B cell (primary cell): ENCODE data around the gene ZER1. TPM values are rescaled to one million over a fixed set of nuclear protein-coding genes. Genes with fewer than 3 reads are reported as not detected.

Source experiments
- ATAC-seq: fragments of 200-7000 bp; cut with Tn5 transposase; one replicate; pipeline ENCODE4 v1.10.0; 2021; ENCODE audit warnings: low read depth, mild to moderate bottlenecking, moderate number of reproducible peaks, moderate library complexity
- CTCF ChIA-PET: fragments of 350-600 bp; sonication (Branson Sonifier 250); formaldehyde crosslinking; loops from one replicate; lab custom pipeline; 2021; ENCODE audit warnings: antibody characterized with exemption, inconsistent platforms; lab: Charles Lee
- POLR2A ChIA-PET: fragments of 350-600 bp; sonication (Branson Sonifier 250); formaldehyde crosslinking; loops from one replicate; lab custom pipeline; 2021; ENCODE audit warnings: antibody characterized with exemption; lab: Charles Lee
- DNase-seq: peaks from one replicate; pipeline ENCODE4 v3.0.0; 2013
- H2AFZ ChIP-seq: 2 replicates; pipeline ENCODE4 v1.6.1; 2012; ENCODE audit warnings: mild to moderate bottlenecking, low read depth, low read length; ENCODE audit not compliant: insufficient read depth, poor library complexity, severe bottlenecking
- H3K27ac ChIP-seq, 2 donors: 1 replicate in 1 of 2; 2 replicates in 1 of 2; pipeline ENCODE4 v1.5.1; 2012 to 2013; ENCODE audit warnings: low read length in 2 of 2, mild to moderate bottlenecking in 2 of 2, moderate library complexity in 1 of 2
- H3K27me3 ChIP-seq, 4 experiments: fragments of 200-600 bp in 1 of 4; sonication (generic) in 1 of 4; replicated peaks in 1 of 4; 1 replicate in 2 of 4; 2 replicates in 2 of 4; pipeline versions ENCODE4 v1.6.1 to v1.7.0; 2013 to 2016; ENCODE audit warnings: low read length in 3 of 4, mild to moderate bottlenecking in 2 of 4, mixed read lengths in 1 of 4, moderate library complexity in 1 of 4; ENCODE audit not compliant: insufficient read depth in 4 of 4, control insufficient read depth in 3 of 4; ENCODE audit errors: control extremely low read depth in 1 of 4
- H3K36me3 ChIP-seq, 2 experiments: replicated peaks in 1 of 2; 1 replicate in 1 of 2; 2 replicates in 1 of 2; pipeline versions ENCODE4 v1.6.1 to v1.7.1; 2013; ENCODE audit warnings: low read length in 1 of 2; ENCODE audit not compliant: insufficient read depth in 2 of 2, control insufficient read depth in 1 of 2; ENCODE audit errors: control extremely low read depth in 1 of 2, extremely low read depth in 1 of 2
- H3K4me1 ChIP-seq, 2 donors: fragments of 200-600 bp in 1 of 2; sonication (generic) in 1 of 2; 1 replicate in 1 of 2; 2 replicates in 1 of 2; pipeline versions ENCODE4 v1.5.1 to v1.6.1; 2013 to 2017; ENCODE audit warnings: low read length in 2 of 2; ENCODE audit not compliant: control insufficient read depth in 2 of 2, insufficient read depth in 2 of 2
- H3K4me2 ChIP-seq: replicated peaks from 2 replicates; pipeline ENCODE3; 2012; ENCODE audit warnings: mild to moderate bottlenecking, low read depth, low read length; ENCODE audit not compliant: poor library complexity, severe bottlenecking
- H3K4me3 ChIP-seq, 5 experiments: fragments of 200-600 bp in 1 of 5; sonication (generic) in 1 of 5; 1 replicate in 3 of 5; 2 replicates in 2 of 5; pipeline versions ENCODE4 v1.5.1 to v1.7.0; 2011 to 2016; ENCODE audit warnings: low read length in 4 of 5, mild to moderate bottlenecking in 4 of 5, low read depth in 2 of 5, control low read depth in 1 of 5, moderate library complexity in 1 of 5; ENCODE audit not compliant: insufficient read depth in 1 of 5; ENCODE audit errors: control extremely low read depth in 1 of 5, extremely low read depth in 1 of 5
- H3K79me2 ChIP-seq: fragments of 200-600 bp; sonication (generic); one replicate; pipeline ENCODE4 v1.6.0; 2016; ENCODE audit warnings: low read length; ENCODE audit not compliant: control insufficient read depth, insufficient read depth
- H3K9ac ChIP-seq: fragments of 200-600 bp; sonication (generic); 2 replicates; pipeline ENCODE4 v1.6.1; 2017; ENCODE audit warnings: mild to moderate bottlenecking, low read length, moderate library complexity
- H3K9me3 ChIP-seq, 3 donors: one replicate each; pipeline versions ENCODE4 v1.6.1 to v1.7.1; 2013; ENCODE audit warnings: low read length in 2 of 3; ENCODE audit not compliant: control insufficient read depth in 2 of 3, insufficient read depth in 1 of 3; ENCODE audit errors: control extremely low read depth in 1 of 3
- H4K20me1 ChIP-seq: 2 replicates; pipeline ENCODE4 v1.6.0; 2012; ENCODE audit warnings: mild to moderate bottlenecking, low read length; ENCODE audit not compliant: insufficient read depth, control insufficient read depth, poor library complexity, severe bottlenecking
- H3K27ac Mint-ChIP-seq: one replicate; pipeline ENCODE4 v1.8.0; 2021; ENCODE audit warnings: mixed read lengths
- H3K27me3 Mint-ChIP-seq: one replicate; pipeline ENCODE4 v1.8.0; 2021; ENCODE audit warnings: mixed read lengths
- H3K4me1 Mint-ChIP-seq: one replicate; pipeline ENCODE4 v1.8.0; 2021; ENCODE audit warnings: mixed read lengths
- H3K4me3 Mint-ChIP-seq: one replicate; pipeline ENCODE4 v1.8.0; 2021; ENCODE audit warnings: mixed read lengths
- H3K9me3 Mint-ChIP-seq: one replicate; pipeline ENCODE4 v1.8.0; 2022; ENCODE audit warnings: mixed read lengths; ENCODE audit not compliant: insufficient read depth
- EZH2 ChIP-seq: IDR thresholded peaks from 2 replicates; pipeline ENCODE4 v1.6.1; 2012; ENCODE audit warnings: borderline replicate concordance, low read depth, mild to moderate bottlenecking, moderate library complexity, low read length; ENCODE audit not compliant: insufficient read depth, poor library complexity, severe bottlenecking
- WGBS: methylation state at CpG from one replicate; pipeline ENCODE4 v1.1.5; 2013; ENCODE audit warnings: missing lambda C conversion rate; ENCODE audit not compliant: insufficient coverage; 5-methylcytosine and 5-hydroxymethylcytosine counted together
- intact Hi-C: fragments of 100-400 bp; cut with micrococcal nuclease; formaldehyde crosslinking; loops from one replicate; pipeline ENCODE4 v1.10.0; 2022
- polyA plus RNA-seq: library from polyadenylated mRNA; depleted of rRNA; stranded (reverse); fragments of >200 nt; gene quantifications from 2 replicates; pipeline ENCODE4 v1.2.3, GENCODE V29; 2012
- total RNA-seq, 2 donors: library from RNA; stranded (reverse); fragments of 120-200 nt in 1 of 2; gene quantifications; 1 replicate in 1 of 2; 2 replicates in 1 of 2; pipeline versions ENCODE4 v1.2.3 to v1.2.4, GENCODE V29; 2013 to 2022
- TF ChIP-seq, protein P1 (sequence below): fragments of 200-600 bp; IDR thresholded peaks from one replicate; pipeline ENCODE4 v1.8.0; 2022; ENCODE audit warnings: antibody characterized with exemption, mild to moderate bottlenecking

ZER1 gene
- total and polyA plus RNA-seq, 2 donors (not counting 1 experiment from before 2014, with no cell fraction given): 26.9 to 42.2 TPM

DNA sequence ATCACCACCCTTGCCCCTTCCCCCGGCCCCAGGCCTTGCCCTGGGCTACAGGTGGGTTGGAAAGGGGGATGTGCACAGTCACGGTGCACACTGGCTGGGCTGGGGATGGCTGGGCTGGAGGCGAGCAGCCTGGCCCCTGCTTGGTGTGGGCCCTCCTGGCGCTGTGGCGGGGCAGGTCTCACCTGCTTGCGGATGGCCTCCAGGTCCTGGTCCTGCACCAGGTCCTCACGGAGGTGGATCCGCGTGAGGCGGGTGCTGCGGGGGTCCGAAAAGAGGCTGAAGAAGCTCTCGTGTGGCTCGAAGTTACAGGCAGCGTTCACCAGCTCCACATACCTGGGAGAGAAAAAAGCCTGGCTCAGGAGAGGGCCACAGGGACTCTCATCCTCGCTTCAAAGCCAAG lies 18.1 kb downstream of the ZER1 start:
- Histone ChIP-seq H3K4me1 (no peaks in the 10 kb centered on the region), H3K4me3 (no peak overlapping the region), H3K79me2 (no peaks in the 10 kb centered on the region), H3K9ac (no peak overlapping the region), H3K27ac (no peak overlapping the region), H3K27me3 (no peaks in the 10 kb centered on the region), H3K4me2 (no peak overlapping the region), H3K36me3 (peaks cover 0 to 41% of the 10 kb centered on the region in 2 experiments), H4K20me1 (no peaks in the 10 kb centered on the region), H3K9me3 (no peaks in the 10 kb centered on the region), H2AFZ (no peak overlapping the region)
- DNase-seq (no peak), ATAC-seq (no peak)
- ChIA-PET POLR2A (interaction anchor here (0.6 kb wide), 1 partner anchor 1051 kb away, joined by 4 read pairs; no protein-coding TSS in a partner anchor), CTCF (no interaction called here)
- 98% methylated on average over 13 of the region's 16 CpGs for WGBS
- intact Hi-C loops: no loop called here
- Mint-ChIP-seq H3K4me3 (no peak overlapping the region), H3K27ac (no peak overlapping the region), H3K4me1 (no peaks in the 10 kb centered on the region), H3K27me3 (no peaks in the 10 kb centered on the region), H3K9me3 (no peaks in the 10 kb centered on the region)
- TF ChIP-seq, protein P1, sequence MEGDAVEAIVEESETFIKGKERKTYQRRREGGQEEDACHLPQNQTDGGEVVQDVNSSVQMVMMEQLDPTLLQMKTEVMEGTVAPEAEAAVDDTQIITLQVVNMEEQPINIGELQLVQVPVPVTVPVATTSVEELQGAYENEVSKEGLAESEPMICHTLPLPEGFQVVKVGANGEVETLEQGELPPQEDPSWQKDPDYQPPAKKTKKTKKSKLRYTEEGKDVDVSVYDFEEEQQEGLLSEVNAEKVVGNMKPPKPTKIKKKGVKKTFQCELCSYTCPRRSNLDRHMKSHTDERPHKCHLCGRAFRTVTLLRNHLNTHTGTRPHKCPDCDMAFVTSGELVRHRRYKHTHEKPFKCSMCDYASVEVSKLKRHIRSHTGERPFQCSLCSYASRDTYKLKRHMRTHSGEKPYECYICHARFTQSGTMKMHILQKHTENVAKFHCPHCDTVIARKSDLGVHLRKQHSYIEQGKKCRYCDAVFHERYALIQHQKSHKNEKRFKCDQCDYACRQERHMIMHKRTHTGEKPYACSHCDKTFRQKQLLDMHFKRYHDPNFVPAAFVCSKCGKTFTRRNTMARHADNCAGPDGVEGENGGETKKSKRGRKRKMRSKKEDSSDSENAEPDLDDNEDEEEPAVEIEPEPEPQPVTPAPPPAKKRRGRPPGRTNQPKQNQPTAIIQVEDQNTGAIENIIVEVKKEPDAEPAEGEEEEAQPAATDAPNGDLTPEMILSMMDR: no peak
- no peak for TF ChIP-seq EZH2

DNA sequence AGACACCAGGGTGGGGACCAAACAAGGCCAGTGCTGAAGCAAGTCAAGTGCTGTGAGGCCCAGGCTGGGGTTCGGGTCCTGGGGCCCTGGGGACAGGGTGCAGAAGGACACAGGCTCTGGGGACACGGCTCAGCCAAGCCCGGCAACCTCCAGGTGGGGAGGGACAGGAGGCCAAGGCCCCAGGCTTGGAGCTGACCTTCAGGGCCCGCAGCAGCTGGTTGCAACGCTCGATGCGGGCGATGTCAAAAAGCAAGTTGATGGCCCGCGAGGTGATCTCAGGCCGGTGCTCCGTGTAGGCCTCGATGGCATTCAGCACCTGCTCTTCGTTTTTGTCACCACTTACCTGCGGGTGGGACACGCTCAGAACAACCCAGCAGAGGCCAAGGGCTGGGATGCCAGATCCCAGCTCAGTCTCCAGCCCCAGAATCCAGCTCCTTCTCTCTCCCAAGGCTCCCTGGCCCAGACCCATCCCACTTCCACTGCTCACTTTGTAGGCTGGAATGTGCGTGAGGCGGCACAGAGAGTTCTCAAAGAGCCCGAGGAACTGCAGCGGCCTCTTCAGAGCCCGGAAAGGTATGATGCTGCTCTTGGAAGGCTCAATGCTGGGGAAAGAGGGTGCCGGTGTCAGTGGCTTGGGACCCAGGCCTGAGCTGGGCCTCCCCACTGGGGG lies 20.7 kb downstream of the ZER1 start:
- peaks cover 0 to 41% of the 10 kb centered on the region in 2 experiments for H3K36me3 ChIP-seq
- H3K9me3 Mint-ChIP-seq: no peaks in the 10 kb centered on the region
- ATAC-seq: no peak

More for the DNA sequence above, 20.7 kb downstream of the ZER1 start:
- Histone ChIP-seq H2AFZ (no peak overlapping the region), H3K27me3 (no peaks in the 10 kb centered on the region), H3K27ac (no peak overlapping the region), H3K9ac (no peak overlapping the region), H3K79me2 (no peaks in the 10 kb centered on the region), H4K20me1 (no peaks in the 10 kb centered on the region), H3K4me3 (no peak overlapping the region), H3K4me1 (no peaks in the 10 kb centered on the region), H3K9me3 (no peaks in the 10 kb centered on the region), H3K4me2 (no peak overlapping the region)
- ChIA-PET CTCF (interaction anchor here (1.1 kb wide), 1 partner anchor 46 kb away, joined by 4 read pairs; no protein-coding TSS in a partner anchor), POLR2A (no interaction called here)
- peak; percentile 3 for DNase-seq
- Mint-ChIP-seq H3K27me3 (no peaks in the 10 kb centered on the region), H3K27ac (no peak overlapping the region), H3K4me1 (no peaks in the 10 kb centered on the region), H3K4me3 (no peak overlapping the region)
- WGBS: 97% methylated on average over 21 of the region's 22 CpGs
- intact Hi-C loops: no loop called here
- TF ChIP-seq EZH2: no peak
- TF ChIP-seq, protein P1: no peak
